GM18511 (cell line): ENCODE results near the gene MOB2.

Source experiments
- ATAC-seq: cut with Tn5 transposase; IDR thresholded peaks from one replicate; pipeline ENCODE4 v1.9.1; 2021; ENCODE audit warnings: mild to moderate bottlenecking, moderate library complexity; ENCODE audit not compliant: unreplicated experiment

Gene MOB2

GRCh38 chr11:1487851-1488574, 1.4 kb upstream of the MOB2 start:
- no peak for ATAC-seq

- ATAC-seq, result no peak
Observed at GRCh38 chr11:1487091-1487850, 692 bp upstream of the MOB2 start.

- ATAC-seq, result no peak
Observed at GRCh38 chr11:1485504-1485885, 1.1 kb downstream of the MOB2 start.

GRCh38 chr11:1484695-1485503, 1.7 kb downstream of the MOB2 start:
- no peak for ATAC-seq

GRCh38 chr11:1484061-1484671, 2.4 kb downstream of the MOB2 start:
- no peak for ATAC-seq

GRCh38 chr11:1483445-1483961, 3.1 kb downstream of the MOB2 start:
- ATAC-seq, result no peak

GRCh38 chr11:1482581-1483444, 3.8 kb downstream of the MOB2 start:
- ATAC-seq, result no peak

GRCh38 chr11:1481861-1482441, 4.6 kb downstream of the MOB2 start:
- ATAC-seq, result no peak

GRCh38 chr11:1481483-1481825, 5.1 kb downstream of the MOB2 start:
- ATAC-seq, result no peak

- no peak for ATAC-seq
Observed at GRCh38 chr11:1480555-1481482, 5.8 kb downstream of the MOB2 start.

- no peak for ATAC-seq
Observed at GRCh38 chr11:1480191-1480554, 6.4 kb downstream of the MOB2 start.

- no peak for ATAC-seq
Observed at GRCh38 chr11:1479678-1480118, 6.9 kb downstream of the MOB2 start.

GRCh38 chr11:1479006-1479677, 7.4 kb downstream of the MOB2 start:
- no peak for ATAC-seq

- no peak for ATAC-seq
Observed at GRCh38 chr11:1478544-1478943, 8.0 kb downstream of the MOB2 start.

- ATAC-seq, result no peak
Observed at GRCh38 chr11:1478011-1478410, 8.6 kb downstream of the MOB2 start.

- no peak for ATAC-seq
Observed at GRCh38 chr11:1476940-1477736, 9.4 kb downstream of the MOB2 start.

- ATAC-seq, result no peak
Observed at GRCh38 chr11:1475841-1476240, 10.7 kb downstream of the MOB2 start.
